Activated CD4-positive, alpha-beta T cell treated with anti-CD3 and anti-CD28 coated beads, Interleukin-2, amount 50 U/mL, for 4 hours (primary cell): ENCODE measurements around the gene POLA2.

ENCODE experiments used
- DNase-seq, 2 experiments: peaks; one replicate each; pipeline ENCODE4 v3.0.0-alpha.2; 2020

Gene POLA2

GRCh38 chr11:65341856-65342255 is 80.1 kb downstream of the POLA2 start:
- DNase-seq = no peak
